Cardiac fibroblast (primary cell): ENCODE data around the gene GCH1.
"Not testable (repeated sequence)": the region's sequence is repeated elsewhere in the genome, so short reads cannot be mapped to it uniquely, and the experiment has no call there.

Experiments used
- DNase-seq, 2 donors: peaks; one replicate each; pipeline versions ENCODE4 v3.0.0 to v3.0.0-alpha.2; 2010; ENCODE audit warnings: low read depth in 2 of 2
- H3K4me3 ChIP-seq, 2 donors: replicated peaks in 1 of 2; 1 replicate in 1 of 2; 2 replicates in 1 of 2; pipeline ENCODE4 v1.5.1; 2011; ENCODE audit warnings: low read depth in 2 of 2, low read length in 2 of 2, mild to moderate bottlenecking in 2 of 2, moderate library complexity in 1 of 2
- TF ChIP-seq, protein P1 (sequence below): IDR thresholded peaks from one replicate; pipeline ENCODE4 v1.5.1; 2011; ENCODE audit warnings: low read depth, mild to moderate bottlenecking, low read length, inconsistent platforms

GCH1 gene

GRCh38 chr14:54881761-54882401 is 20.7 kb downstream of the GCH1 start:
- peak overlapping the region; percentile 33 to 48 for H3K4me3 ChIP-seq
- peak; percentile 52 to 59 for DNase-seq
- TF ChIP-seq, protein P1, sequence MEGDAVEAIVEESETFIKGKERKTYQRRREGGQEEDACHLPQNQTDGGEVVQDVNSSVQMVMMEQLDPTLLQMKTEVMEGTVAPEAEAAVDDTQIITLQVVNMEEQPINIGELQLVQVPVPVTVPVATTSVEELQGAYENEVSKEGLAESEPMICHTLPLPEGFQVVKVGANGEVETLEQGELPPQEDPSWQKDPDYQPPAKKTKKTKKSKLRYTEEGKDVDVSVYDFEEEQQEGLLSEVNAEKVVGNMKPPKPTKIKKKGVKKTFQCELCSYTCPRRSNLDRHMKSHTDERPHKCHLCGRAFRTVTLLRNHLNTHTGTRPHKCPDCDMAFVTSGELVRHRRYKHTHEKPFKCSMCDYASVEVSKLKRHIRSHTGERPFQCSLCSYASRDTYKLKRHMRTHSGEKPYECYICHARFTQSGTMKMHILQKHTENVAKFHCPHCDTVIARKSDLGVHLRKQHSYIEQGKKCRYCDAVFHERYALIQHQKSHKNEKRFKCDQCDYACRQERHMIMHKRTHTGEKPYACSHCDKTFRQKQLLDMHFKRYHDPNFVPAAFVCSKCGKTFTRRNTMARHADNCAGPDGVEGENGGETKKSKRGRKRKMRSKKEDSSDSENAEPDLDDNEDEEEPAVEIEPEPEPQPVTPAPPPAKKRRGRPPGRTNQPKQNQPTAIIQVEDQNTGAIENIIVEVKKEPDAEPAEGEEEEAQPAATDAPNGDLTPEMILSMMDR: no peak

DNA sequence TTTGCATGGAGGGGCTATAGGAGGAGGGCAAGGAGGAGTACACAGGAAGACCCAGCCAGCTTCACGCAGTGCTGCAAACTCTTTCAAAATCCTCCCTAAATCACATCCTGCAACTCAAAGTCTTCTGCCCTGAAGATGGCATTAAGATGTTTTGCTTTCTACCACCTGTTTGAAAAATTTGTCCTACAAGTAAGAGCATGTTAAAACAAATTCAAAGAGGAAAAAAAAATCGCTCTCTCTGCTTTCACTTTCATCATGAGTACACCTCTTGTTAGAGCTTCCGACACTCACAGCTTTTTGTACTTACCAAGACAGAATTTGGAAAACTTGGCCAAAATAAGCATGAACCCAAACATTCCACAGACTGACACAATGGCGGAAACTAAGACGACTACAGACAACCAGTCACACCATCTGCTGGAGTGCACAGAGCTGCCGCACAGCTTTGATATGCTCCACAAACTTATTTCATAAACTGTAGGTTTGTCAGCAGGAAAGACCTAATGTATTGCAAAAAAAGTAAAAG is 21.3 kb downstream of the GCH1 start:
- TF ChIP-seq, protein P1: peak; percentile 5
- H3K4me3 ChIP-seq: peak overlapping the region; percentile 33 to 48
- DNase-seq: peak; percentile 69 to 88

DNA sequence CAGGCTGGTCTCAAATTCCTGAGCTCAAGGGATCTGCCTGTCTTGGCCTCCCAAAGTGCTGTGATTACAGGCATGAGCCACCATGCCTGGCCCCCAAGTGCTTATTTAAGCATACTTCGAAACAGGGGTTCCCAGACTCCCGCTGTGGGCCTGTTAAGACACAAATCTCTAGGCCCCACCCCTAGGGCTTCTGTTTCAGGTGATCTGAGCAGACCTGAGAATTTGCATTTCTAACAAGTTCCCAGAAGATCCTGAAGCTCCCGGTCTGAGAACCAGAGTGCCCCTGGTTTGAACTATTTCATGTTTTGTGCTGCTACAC is 25.0 kb downstream of the GCH1 start:
- no peak for DNase-seq
- TF ChIP-seq, protein P1: no peak

GRCh38 chr14:54877015-54877702 is 25.5 kb downstream of the GCH1 start:
- peak in 1 of 2 donors; percentile 48 for DNase-seq
- TF ChIP-seq, protein P1: no peak
- no peak overlapping the region for H3K4me3 ChIP-seq

More for the DNA sequence above, 25.0 kb downstream of the GCH1 start:
- H3K4me3 ChIP-seq: no peak overlapping the region

GRCh38 chr14:54875648-54876047 is 27.0 kb downstream of the GCH1 start:
- not testable (repeated sequence) for DNase-seq, H3K4me3 ChIP-seq

DNA sequence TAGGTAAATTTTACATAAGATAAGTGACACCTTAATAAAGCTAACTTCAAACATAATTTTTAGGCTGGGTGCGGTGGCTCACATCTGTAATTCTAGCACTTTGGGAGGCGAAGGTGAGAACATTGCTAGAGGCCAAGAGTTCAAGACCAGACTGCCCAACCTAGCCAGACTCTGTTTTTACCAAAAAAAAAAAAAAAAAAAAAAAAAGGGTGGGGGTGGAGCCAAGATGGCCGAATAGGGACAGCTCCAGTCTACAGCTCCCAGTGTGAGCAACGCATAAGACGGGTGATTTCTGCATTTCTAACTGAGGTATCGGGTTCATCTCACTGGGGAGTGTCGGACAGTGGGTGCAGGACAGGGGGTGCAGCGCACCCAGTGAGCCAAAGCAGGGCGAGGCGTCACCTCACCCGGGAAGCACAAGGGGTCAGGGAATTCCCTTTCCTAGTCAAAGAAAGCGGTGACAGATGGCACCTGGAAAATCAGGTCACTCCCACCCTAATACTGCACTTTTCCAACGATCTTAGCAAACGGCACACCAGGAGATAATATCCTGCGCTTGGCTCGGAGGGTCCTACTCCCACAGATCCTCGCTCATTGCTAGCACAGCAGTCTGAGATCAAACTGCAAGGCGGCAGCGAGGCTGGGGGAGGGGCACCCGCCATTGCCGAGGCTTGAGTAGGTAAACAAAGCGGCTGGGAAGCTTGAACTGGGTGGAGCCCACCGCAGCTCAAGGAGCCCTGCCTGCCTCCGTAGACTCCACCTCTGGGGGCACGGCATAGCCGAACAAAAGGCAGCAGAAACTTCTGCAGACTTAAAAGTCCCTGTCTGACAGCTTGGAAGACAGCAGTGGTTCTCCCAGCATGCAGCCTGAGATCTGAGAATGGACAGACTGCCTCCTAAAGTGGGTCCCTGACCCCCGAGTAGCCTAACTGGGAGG is 32.2 kb downstream of the GCH1 start:
- peak overlapping the region; percentile 19 to 58 for H3K4me3 ChIP-seq
- DNase-seq: peak; percentile 34 to 35

- TF ChIP-seq, protein P1: no peak
- peak; percentile 59 to 71 for DNase-seq
These were observed 35.6 kb downstream of the GCH1 start for GRCh38 chr14:54867011-54867410.

More at GRCh38 chr14:54867011-54867410, 35.6 kb downstream of the GCH1 start:
- no peak overlapping the region for H3K4me3 ChIP-seq
